ENCODE results near the gene MX2.

The MX2 gene

DNA sequence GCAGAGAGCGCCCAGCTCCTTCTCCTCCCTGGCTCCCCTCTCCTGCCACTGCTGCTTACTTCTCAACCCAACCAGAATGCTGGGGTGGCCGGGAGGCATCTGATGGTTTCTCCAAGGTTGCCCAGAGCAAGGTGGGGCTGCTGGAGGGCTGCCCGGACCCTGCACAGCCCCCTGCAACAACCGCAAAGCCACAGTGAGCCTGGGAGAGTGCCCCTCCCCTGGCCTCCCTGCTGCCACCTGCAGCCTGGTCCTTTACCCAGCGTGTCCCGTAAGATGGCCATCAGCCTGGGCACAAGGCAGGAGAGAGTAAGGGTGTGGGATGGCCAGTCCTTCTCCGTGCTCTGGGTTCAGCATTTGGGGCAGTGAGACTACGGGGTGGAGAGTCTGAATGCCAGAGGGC lies 17.0 kb downstream of the MX2 start:
- Mint-ChIP-seq H3K27ac (no peak overlapping the region), H3K27me3 (no peaks in the 10 kb centered on the region), H3K4me3 (no peak overlapping the region), H3K36me3 (peaks cover 52% of the 10 kb centered on the region), H3K4me1 (peaks cover 18% of the 10 kb centered on the region), H3K9me3 (no peaks in the 10 kb centered on the region)
- ATAC-seq = no peak

DNA sequence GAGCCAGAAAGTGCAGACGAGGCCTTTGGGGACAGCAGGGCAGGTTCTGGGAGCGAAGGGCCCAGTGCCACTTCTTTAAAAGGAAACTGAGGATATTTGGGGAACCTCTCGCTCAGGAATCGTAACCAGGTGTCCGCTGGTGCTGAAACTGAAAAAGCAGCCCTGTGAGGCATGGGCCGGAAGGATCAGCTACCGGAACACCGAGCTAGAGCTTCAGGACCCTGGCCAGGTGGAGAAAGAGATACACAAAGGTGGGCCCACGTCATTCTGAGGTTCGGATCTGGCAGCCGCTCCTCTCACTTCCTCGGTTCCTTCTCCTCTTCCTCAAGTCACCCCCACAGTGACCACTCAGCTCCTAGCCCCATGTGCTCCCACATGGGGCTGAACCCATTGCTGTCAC lies 18.1 kb downstream of the MX2 start:
- Mint-ChIP-seq H3K27me3 (no peaks in the 10 kb centered on the region), H3K4me1 (peaks cover 13% of the 10 kb centered on the region), H3K36me3 (peaks cover 49% of the 10 kb centered on the region), H3K4me3 (no peak overlapping the region), H3K27ac (no peak overlapping the region), H3K9me3 (no peaks in the 10 kb centered on the region)
- ATAC-seq = no peak

DNA sequence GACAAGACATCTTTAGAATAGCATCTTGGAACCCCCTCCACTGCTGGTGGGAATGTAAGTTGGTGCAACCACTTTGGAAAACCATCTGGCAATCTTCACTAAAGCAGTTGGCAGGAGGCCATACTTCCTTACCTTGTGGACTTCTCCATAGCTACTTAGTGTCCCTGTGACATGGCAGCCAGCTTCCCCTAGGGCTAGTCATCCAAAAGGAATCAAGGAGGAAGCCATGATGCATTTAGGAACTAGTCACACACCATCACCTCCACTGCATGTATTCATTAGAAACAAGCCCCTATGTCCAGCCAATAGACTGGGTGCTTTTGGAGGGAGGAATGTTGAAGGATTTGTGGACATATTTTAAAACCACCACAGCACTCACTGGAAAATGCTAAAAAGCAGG lies 19.9 kb downstream of the MX2 start:
- Mint-ChIP-seq H3K4me3 (no peak overlapping the region), H3K36me3 (peaks cover 51% of the 10 kb centered on the region), H3K4me1 (peaks cover 10% of the 10 kb centered on the region), H3K9me3 (no peaks in the 10 kb centered on the region), H3K27ac (no peak overlapping the region), H3K27me3 (no peaks in the 10 kb centered on the region)
- no peak for ATAC-seq

DNA sequence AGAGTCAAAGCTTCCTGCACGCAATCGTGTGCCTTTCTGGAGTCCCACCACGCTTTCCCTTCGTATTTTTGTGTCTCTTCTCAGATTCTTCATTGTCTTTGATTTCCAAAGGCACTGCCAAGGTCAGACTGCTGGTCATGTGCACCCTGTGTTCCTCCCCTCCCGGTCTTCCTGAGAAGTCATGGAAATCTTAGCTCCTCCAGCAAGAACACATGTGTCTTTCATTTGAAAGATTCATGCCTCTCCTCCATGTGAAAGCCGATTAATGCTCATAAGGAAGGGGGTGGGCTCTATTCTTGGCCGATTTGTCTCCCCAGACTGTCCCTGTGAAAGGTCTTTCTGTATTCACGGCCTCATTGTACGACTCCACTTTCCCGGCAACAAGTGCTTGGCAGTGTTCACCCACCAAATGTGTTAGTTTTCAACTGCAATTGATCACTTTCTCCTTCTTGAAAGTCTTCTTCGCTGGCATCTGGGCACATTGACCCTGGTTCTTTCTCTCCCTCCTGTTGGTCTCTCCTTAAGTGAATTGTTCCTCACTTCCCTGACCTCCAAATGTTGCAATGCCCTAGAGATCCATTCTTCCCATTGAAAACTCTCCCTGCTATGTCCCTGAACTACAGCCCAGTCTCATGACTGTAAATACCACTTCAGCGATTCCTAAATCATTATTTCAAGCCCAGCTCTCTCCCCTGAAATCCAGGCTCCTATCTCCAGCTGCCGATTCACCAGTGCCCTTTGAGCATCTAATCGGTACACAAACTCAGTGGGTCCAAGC lies 25.4 kb downstream of the MX2 start:
- Mint-ChIP-seq H3K27ac (no peak overlapping the region), H3K4me1 (no peaks in the 10 kb centered on the region), H3K9me3 (no peaks in the 10 kb centered on the region), H3K4me3 (no peak overlapping the region), H3K36me3 (peaks cover 46% of the 10 kb centered on the region), H3K27me3 (no peaks in the 10 kb centered on the region)
- ATAC-seq = no peak

DNA sequence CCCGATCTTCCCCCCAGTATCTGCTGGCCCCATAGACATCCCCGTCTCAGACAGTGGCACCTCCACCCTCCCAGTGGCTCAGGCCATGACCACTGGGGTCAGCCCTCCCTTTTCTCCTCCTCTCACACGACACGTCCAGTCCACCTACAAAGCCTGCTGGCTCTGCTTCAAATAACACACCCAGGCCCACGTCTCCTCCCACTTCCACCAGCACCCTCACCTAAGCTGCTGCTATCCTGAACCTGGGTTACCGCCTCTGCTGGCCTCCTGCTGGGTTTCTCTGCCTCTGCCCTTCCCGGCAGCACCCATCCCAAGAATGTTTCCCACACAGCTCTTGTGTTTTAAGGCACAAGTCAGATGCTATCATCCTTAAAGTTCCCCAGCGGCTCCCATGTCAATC lies 26.0 kb downstream of the MX2 start:
- Mint-ChIP-seq H3K27ac (no peak overlapping the region), H3K9me3 (no peaks in the 10 kb centered on the region), H3K36me3 (peaks cover 41% of the 10 kb centered on the region), H3K4me3 (no peak overlapping the region), H3K4me1 (no peaks in the 10 kb centered on the region), H3K27me3 (no peaks in the 10 kb centered on the region)
- ATAC-seq = no peak

DNA sequence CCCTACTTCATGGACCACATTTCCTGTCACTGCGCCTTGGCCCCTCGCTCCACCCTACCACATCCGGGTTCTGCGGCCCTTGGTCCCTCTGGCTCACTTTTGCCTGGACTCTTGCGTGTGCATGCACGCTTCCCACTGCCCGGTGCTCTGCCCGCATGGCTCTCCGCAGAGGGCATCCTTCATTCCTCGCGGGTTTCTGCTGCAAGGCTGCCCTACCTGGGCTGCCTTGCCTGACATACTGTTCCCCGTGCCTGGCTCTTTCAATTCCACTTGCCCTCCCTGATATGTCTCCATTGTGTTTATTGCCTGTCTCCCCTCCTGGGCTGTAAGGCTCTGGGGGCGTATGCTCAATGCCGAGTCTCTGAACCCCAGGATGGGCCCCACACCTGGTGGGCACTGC lies 26.4 kb downstream of the MX2 start:
- H3K4me1 Mint-ChIP-seq = no peaks in the 10 kb centered on the region
- no peak for ATAC-seq
- H3K27me3 Mint-ChIP-seq = no peaks in the 10 kb centered on the region
- H3K27ac Mint-ChIP-seq = no peak overlapping the region
- no peak overlapping the region for H3K4me3 Mint-ChIP-seq
- peaks cover 44% of the 10 kb centered on the region for H3K36me3 Mint-ChIP-seq
- no peaks in the 10 kb centered on the region for H3K9me3 Mint-ChIP-seq

DNA sequence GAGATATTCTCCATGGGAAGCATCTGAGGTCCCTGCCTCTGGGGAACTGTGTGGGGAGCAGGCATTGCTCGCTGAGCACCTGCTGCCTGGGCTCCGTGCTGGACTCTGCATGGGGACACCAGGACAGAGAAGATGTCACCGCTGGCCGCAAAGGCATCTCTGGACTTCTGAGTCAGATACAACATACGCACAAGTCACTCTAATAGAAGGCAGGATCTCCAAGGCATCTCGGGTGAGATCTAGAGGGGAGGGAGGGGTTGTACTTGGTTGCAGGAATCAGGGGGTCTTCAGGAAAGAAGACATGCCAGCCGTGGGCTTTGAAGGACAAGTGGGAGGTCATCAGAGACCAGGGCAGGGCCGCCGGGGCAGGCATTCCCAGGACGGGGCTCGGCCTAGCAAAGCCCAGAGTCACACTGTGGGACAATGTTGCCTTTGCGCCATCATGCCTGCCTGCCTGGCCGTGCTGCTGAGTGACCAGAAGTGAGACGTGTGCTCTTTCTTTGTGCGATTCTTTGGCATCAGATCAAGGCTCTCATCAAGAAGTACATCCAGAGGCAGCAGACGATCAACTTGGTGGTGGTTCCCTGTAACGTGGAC lies 28.3 kb downstream of the MX2 start:
- no peaks in the 10 kb centered on the region for H3K4me1 Mint-ChIP-seq
- no peaks in the 10 kb centered on the region for H3K9me3 Mint-ChIP-seq
- H3K36me3 Mint-ChIP-seq = peaks cover 62% of the 10 kb centered on the region
- H3K27ac Mint-ChIP-seq = no peak overlapping the region
- no peak for ATAC-seq
- H3K27me3 Mint-ChIP-seq = no peaks in the 10 kb centered on the region
- no peak overlapping the region for H3K4me3 Mint-ChIP-seq

DNA sequence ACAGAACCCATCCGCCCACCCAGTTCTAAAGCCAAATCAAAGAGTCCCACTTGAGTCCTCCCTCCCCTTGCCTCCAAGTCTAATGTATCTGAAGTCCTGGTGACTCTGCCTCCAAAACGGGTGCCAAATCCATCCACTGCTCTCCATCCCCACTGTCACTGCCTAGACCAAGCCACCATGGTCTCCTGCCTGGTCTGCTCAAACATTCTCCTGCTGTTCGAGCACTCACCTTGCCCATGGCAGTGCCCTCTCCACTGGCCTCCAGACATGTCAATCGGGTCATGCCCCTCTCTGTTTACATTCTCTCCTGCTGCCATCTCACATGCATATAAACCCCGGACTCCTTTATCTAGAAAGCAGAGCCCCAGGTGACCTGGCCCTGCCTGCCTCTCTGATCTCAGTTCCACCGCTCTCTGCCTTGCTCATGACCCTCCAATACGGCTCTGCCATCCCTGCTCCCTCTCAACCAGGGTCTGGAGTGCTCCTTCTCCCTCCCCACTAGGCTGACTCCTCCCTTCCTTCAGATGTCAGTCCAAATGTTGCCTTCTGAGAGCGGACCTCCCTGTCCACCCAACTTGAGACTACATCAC lies 32.1 kb downstream of the MX2 start:
- no peak overlapping the region for H3K27ac Mint-ChIP-seq
- H3K36me3 Mint-ChIP-seq = peaks cover 56% of the 10 kb centered on the region
- H3K4me3 Mint-ChIP-seq = no peak overlapping the region
- peaks cover 15% of the 10 kb centered on the region for H3K4me1 Mint-ChIP-seq
- ATAC-seq = no peak
- no peaks in the 10 kb centered on the region for H3K9me3 Mint-ChIP-seq
- no peaks in the 10 kb centered on the region for H3K27me3 Mint-ChIP-seq

DNA sequence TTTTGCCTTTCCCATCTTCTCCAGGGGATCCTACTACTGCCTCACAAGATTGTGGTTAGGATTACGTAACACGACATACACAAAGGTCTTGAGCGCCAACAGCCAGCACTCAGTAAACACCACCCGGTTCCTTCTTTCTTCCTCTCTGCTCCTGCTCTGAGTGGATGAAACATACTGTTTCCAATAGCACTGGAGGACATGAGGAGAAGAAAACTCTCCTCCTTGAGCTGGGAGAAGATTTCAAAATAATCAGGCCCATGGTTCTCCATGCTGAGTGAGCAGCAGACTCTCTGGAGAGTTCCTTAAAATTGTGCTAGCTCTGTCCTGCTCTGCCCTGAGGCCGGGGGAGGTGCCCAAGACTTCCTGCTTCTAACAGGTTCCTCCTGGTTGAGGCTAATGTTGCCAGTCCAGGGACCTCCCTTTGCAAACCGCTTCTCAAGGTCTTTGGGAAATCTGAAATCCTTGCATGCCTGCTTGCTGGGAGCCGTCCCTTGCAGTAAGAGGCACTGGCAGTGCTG lies 34.8 kb downstream of the MX2 start:
- H3K9me3 Mint-ChIP-seq = no peaks in the 10 kb centered on the region
- H3K27me3 Mint-ChIP-seq = no peaks in the 10 kb centered on the region
- no peak for ATAC-seq
- H3K4me1 Mint-ChIP-seq = peaks cover 15% of the 10 kb centered on the region
- H3K4me3 Mint-ChIP-seq = no peak overlapping the region
- H3K36me3 Mint-ChIP-seq = peaks cover 73% of the 10 kb centered on the region
- H3K27ac Mint-ChIP-seq = peak overlapping the region; percentile 45

DNA sequence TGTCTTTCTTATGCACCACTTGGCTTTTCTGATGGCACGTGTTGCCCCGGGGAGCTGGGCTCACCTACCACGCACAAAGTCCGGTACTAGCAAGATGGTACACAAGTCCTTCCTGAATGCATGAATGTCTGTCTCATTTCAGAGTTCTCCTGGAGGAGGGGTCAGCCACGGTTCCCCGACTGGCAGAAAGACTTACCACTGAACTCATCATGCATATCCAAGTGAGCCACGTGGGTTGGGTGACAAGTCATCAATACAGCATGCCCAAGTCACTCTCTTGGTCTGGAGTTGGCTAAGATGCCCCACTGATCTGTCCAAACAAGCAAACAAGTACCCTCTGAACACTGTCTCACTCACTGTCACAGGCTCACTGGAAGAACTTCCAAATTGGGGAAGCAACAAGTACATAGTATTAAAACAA lies 35.7 kb downstream of the MX2 start:
- Mint-ChIP-seq H3K9me3 (no peaks in the 10 kb centered on the region), H3K4me3 (no peak overlapping the region), H3K27ac (peak overlapping the region; percentile 45), H3K27me3 (no peaks in the 10 kb centered on the region), H3K4me1 (peaks cover 15% of the 10 kb centered on the region), H3K36me3 (peaks cover 80% of the 10 kb centered on the region)
- ATAC-seq = peak; percentile 48

DNA sequence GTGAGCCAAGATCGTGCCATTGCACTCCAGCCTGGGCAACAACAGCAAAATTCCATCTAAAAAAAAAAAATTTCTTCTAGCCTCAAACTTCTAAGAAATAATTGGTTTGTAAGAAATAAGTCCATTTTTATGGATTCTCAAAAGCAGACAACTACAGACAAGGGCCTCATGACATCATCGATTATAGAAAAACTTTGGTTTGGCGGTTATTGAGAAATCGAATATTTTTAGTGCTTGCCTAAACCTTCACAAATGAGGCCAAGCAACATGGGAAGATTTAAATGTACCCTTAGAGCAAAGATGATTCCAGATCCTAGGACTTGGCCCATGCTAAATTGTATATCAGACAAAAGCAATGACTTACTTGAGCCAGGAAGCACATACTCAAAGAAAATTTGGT lies 36.4 kb downstream of the MX2 start:
- no peak for ATAC-seq
- Mint-ChIP-seq H3K4me1 (peaks cover 15% of the 10 kb centered on the region), H3K36me3 (peaks cover 86% of the 10 kb centered on the region), H3K27me3 (no peaks in the 10 kb centered on the region), H3K9me3 (no peaks in the 10 kb centered on the region), H3K27ac (no peak overlapping the region), H3K4me3 (no peak overlapping the region)

DNA sequence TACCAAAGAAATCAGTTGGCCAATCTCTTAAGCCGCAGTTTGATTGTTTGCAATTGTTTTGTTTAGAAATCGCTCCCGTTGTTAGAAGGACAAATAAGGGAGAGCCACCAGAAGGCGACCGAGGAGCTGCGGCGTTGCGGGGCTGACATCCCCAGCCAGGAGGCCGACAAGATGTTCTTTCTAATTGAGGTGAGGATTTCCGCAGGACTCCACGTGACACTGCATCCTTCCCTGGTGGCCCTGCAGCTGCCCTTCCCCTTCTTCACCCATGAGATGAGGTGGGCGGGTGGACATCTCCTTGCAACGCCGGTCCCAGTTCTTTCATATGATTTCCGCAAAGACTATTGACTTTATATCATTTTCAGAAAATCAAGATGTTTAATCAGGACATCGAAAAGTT lies 37.0 kb downstream of the MX2 start:
- H3K27ac Mint-ChIP-seq = no peak overlapping the region
- no peak overlapping the region for H3K4me3 Mint-ChIP-seq
- no peak for ATAC-seq
- H3K27me3 Mint-ChIP-seq = no peaks in the 10 kb centered on the region
- no peaks in the 10 kb centered on the region for H3K9me3 Mint-ChIP-seq
- peaks cover 85% of the 10 kb centered on the region for H3K36me3 Mint-ChIP-seq
- H3K4me1 Mint-ChIP-seq = peaks cover 15% of the 10 kb centered on the region

DNA sequence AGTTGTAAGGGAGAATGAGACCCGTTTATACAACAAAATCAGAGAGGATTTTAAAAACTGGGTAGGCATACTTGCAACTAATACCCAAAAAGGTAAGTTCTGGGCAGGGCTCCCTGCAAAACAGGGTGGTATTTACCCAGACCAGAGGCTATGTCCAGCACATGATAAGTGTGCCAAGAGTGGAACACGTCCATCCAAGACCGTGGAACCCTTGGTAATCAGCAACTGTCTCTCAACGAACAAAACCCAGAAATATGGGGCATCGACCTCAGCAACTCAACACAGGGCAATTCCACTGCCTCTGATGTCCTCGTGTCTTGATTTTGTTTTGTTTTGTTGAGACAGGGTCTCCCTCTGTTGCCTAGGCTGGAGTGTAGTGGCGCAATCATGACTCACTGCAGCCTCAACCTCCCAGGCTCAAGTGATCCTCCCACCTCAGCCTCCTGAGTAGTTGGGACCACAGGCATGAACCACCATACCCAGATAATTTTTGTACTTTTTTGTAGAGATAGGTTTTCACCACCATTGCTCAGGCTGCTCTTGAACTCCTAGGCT lies 37.5 kb downstream of the MX2 start:
- Mint-ChIP-seq H3K36me3 (peaks cover 85% of the 10 kb centered on the region), H3K9me3 (no peaks in the 10 kb centered on the region), H3K4me3 (no peak overlapping the region), H3K27ac (no peak overlapping the region), H3K27me3 (no peaks in the 10 kb centered on the region), H3K4me1 (peaks cover 15% of the 10 kb centered on the region)
- no peak for ATAC-seq

DNA sequence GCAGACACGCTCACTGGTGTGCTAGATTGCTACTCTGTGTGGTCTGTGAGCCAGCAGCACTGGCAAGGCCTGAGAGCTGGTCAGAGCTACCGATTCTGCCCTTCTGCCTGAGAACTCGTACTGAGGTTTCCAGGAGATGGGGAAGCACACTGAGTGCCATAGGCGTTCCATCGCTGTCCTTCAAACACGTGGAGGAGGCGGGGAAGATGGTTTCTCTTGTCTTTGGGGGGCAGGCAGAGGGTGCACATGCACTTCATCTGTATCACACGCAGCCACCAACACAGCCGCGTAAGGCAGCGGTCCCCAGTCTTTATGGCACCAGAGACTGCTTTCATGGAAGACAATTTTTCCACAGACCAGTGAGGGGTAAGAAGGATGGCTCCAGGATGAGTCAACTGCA lies 40.4 kb downstream of the MX2 start:
- ATAC-seq = no peak
- Mint-ChIP-seq H3K27me3 (no peaks in the 10 kb centered on the region), H3K36me3 (peaks cover 86% of the 10 kb centered on the region), H3K4me3 (no peak overlapping the region), H3K27ac (no peak overlapping the region), H3K4me1 (peaks cover 6% of the 10 kb centered on the region), H3K9me3 (no peaks in the 10 kb centered on the region)

DNA sequence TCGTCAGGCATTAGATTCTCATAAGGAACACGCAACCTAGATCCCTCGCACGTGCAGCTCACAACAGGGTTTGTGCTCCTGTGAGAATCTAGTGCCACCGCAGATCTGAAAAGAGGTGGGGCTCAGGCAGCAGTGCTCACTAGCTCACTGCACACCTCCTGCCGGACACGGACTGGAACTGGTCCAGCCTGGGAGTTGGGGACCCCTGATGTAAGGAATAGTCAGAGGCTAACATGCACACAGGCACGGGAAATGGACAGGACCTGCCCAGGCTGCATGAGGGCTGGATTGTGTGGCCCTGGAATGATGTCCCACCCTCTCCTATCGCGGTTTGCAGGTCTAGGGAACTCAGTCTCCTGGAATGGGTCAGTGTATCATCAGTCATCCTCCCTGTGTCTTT lies 41.0 kb downstream of the MX2 start:
- H3K36me3 Mint-ChIP-seq = peaks cover 87% of the 10 kb centered on the region
- no peak overlapping the region for H3K27ac Mint-ChIP-seq
- no peaks in the 10 kb centered on the region for H3K4me1 Mint-ChIP-seq
- H3K4me3 Mint-ChIP-seq = no peak overlapping the region
- no peak for ATAC-seq
- H3K9me3 Mint-ChIP-seq = no peaks in the 10 kb centered on the region
- H3K27me3 Mint-ChIP-seq = no peaks in the 10 kb centered on the region

DNA sequence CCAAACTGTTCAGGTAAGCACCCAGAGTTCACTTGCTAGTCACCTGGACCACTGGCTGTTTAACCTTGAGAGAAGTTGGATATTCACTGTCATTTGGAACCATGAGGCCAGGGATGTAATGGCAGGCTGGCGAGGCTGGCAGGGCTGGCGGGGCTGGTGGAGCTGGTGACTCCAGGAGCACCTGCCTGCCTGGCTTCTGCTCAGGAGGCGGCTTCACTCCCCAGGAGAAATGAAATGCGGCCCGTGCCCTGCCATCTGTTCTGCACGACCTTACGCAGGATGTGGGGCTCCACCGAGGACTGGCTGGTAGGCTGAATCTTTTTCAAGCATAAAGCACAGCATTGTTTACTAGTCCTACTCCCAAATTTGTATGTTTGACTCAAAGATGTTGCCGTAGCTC lies 41.5 kb downstream of the MX2 start:
- no peak for ATAC-seq
- H3K4me3 Mint-ChIP-seq = no peak overlapping the region
- H3K36me3 Mint-ChIP-seq = peaks cover 87% of the 10 kb centered on the region
- H3K27ac Mint-ChIP-seq = no peak overlapping the region
- no peaks in the 10 kb centered on the region for H3K9me3 Mint-ChIP-seq
- no peaks in the 10 kb centered on the region for H3K27me3 Mint-ChIP-seq
- H3K4me1 Mint-ChIP-seq = no peaks in the 10 kb centered on the region
